ENCODE measurements around the gene RMND5B. TPM values are rescaled to one million over a fixed set of nuclear protein-coding genes. Genes with fewer than 3 reads are reported as not detected.

RMND5B gene
- total and polyA plus RNA-seq, 5 donors from 2014 or later, result 22.0 to 39.9 (median 35.0) TPM

DNA sequence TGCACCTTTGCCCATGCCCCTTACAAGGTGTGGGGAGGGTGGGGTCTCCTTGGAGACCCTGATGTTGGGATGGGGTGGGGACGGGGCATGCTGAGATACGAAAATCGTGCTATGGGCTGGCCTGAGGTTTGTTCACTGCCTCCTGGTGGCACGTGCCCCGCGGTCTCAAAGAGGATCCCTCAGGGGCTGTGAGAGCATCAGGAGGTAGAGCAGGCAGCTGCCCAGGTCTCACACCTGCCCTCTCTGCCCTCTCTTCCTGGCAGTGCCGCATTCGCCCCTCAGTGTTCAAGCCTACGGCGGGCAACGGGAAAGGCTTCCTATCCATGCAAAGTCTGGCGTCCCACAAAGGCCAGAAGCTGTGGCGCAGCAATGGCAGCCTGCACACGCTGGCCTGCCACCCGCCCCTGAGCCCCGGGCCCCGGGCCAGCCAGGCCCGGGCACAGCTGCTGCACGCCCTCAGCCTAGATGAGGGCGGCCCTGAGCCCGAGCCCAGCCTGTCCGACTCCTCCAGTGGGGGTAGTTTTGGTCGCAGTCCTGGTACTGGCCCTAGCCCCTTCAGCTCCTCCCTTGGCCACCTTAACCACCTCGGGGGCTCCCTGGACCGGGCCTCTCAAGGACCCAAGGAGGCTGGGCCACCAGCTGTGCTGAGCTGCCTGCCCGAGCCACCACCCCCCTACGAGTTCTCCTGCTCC lies 10.8 kb upstream of the RMND5B start:
- no peak overlapping the region for H3K27ac ChIP-seq (ENCODE audit: insufficient read depth, low read length, poor library complexity, severe bottlenecking)
- H3K4me3 Mint-ChIP-seq, result no peak overlapping the region
- H3K9me3 Mint-ChIP-seq, result no peaks in the 10 kb centered on the region
- peaks cover 0 to 29% (median 13%) of the 10 kb centered on the region in 4 donors for H3K4me1 Mint-ChIP-seq
- no peaks in the 10 kb centered on the region for H3K9me3 ChIP-seq (ENCODE audit: control insufficient read depth in 2 of 2, low read length in 2 of 2)
- H3K4me1 ChIP-seq (ENCODE audit: control insufficient read depth, insufficient read depth, low read length, poor library complexity, severe bottlenecking), result peaks cover 40% of the 10 kb centered on the region
- no peak overlapping the region for H3K4me3 ChIP-seq (ENCODE audit: low read depth, low read length)
- H3K27me3 ChIP-seq (ENCODE audit: control insufficient read depth, insufficient read depth, low read length), result no peaks in the 10 kb centered on the region
- ATAC-seq (ENCODE audit: low read depth in 2 of 2) (no peak), DNase-seq (no peak)
- peaks cover 9% of the 10 kb centered on the region for H3K27me3 Mint-ChIP-seq
- no peaks in the 10 kb centered on the region for H3K36me3 ChIP-seq (ENCODE audit: control insufficient read depth, insufficient read depth, low read length)
- no peaks in the 10 kb centered on the region for H3K36me3 Mint-ChIP-seq
- H3K27ac Mint-ChIP-seq, result no peak overlapping the region

DNA sequence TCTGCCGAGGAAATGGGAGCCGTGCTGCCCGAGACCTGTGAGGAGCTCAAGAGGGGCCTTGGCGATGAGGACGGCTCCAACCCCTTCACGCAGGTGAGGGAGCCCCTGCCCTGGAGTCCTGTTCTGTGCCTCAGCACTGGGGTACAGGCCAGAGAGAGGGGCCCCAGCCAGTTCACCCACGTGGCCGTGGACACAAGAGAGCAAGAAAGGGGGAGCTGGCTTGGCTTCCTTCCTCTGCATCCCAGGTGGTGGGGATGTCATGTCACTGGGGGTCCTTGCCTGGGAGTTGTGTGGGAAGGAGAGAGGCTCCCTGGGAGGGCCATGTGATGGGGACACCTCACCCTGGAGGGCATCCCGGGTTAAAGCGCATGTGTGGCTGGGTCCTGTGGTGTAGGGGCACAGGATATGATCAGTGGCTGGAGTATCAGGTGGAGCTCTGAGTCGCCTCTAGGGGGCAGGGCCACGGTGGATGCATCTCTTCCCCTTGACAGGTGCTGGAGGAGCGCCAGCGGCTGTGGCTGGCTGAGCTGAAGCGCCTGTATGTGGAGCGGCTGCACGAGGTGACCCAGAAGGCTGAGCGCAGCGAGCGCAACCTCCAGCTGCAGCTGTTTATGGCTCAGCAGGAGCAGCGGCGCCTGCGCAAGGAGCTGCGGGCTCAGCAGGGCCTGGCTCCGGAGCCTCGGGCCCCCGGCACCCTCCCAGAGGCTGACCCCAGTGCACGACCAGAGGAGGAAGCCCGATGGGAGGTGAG lies 10.0 kb upstream of the RMND5B start:
- H3K4me1 ChIP-seq (ENCODE audit: control insufficient read depth, insufficient read depth, low read length, poor library complexity, severe bottlenecking), result peaks cover 33% of the 10 kb centered on the region
- DNase-seq (peak; percentile 62 to 91 (median 82)), ATAC-seq (ENCODE audit: low read depth in 2 of 2) (peak; percentile 92)
- Mint-ChIP-seq H3K4me3 (peak overlapping the region in 3 of 4 donors; percentile 11 to 82 (median 64)), H3K4me1 (peaks cover 0 to 22% (median 11%) of the 10 kb centered on the region in 4 donors), H3K27me3 (peaks cover 8% of the 10 kb centered on the region), H3K36me3 (no peaks in the 10 kb centered on the region), H3K9me3 (no peaks in the 10 kb centered on the region), H3K27ac (peak overlapping the region in 1 of 3 donors; percentile 66)
- H3K27me3 ChIP-seq (ENCODE audit: control insufficient read depth, insufficient read depth, low read length), result no peaks in the 10 kb centered on the region
- no peaks in the 10 kb centered on the region for H3K9me3 ChIP-seq (ENCODE audit: control insufficient read depth in 2 of 2, low read length in 2 of 2)
- H3K27ac ChIP-seq (ENCODE audit: insufficient read depth, low read length, poor library complexity, severe bottlenecking), result no peak overlapping the region
- H3K36me3 ChIP-seq (ENCODE audit: control insufficient read depth, insufficient read depth, low read length), result no peaks in the 10 kb centered on the region
- H3K4me3 ChIP-seq (ENCODE audit: low read depth, low read length), result no peak overlapping the region

DNA sequence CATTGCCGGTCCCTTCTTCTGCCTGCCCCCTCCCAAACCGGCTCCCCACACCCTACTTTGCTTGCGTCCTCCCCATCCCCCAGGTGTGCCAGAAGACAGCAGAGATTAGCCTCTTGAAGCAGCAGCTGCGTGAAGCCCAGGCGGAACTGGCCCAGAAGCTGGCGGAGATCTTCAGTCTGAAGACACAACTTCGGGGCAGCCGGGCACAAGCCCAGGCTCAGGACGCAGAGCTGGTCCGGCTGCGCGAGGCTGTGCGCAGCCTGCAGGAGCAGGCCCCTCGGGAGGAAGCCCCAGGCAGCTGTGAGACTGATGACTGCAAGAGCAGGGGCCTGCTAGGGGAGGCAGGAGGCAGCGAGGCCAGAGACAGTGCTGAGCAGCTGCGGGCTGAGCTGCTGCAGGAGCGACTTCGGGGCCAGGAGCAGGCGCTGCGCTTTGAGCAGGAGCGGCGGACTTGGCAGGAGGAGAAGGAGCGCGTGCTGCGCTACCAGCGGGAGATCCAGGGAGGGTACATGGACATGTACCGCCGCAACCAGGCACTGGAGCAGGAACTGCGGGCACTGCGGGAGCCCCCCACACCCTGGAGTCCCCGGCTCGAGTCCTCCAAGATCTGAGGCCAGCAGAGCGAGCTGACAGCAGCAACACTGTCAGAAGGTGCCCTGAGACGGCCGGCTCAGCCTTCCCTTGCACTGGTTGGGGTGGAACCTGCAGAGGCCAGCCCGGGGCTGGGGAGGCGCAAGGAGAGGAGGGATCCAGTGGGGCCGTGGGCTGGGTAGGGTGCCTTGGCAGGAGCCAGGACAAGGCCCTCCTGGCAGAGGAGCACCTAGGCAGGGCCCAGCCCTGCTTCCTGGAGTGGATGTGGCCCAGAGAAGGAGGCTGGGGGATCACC lies 9.2 kb upstream of the RMND5B start:
- no peak overlapping the region for H3K27ac ChIP-seq (ENCODE audit: insufficient read depth, low read length, poor library complexity, severe bottlenecking)
- no peaks in the 10 kb centered on the region for H3K9me3 ChIP-seq (ENCODE audit: control insufficient read depth in 2 of 2, low read length in 2 of 2)
- Mint-ChIP-seq H3K4me1 (peaks cover 0 to 14% (median 6%) of the 10 kb centered on the region in 4 donors), H3K4me3 (peak overlapping the region in 2 of 4 donors; percentile 36 to 64), H3K27ac (peak overlapping the region in 1 of 3 donors; percentile 66), H3K9me3 (no peaks in the 10 kb centered on the region), H3K27me3 (peaks cover 5% of the 10 kb centered on the region), H3K36me3 (no peaks in the 10 kb centered on the region)
- no peak overlapping the region for H3K4me3 ChIP-seq (ENCODE audit: low read depth, low read length)
- no peaks in the 10 kb centered on the region for H3K27me3 ChIP-seq (ENCODE audit: control insufficient read depth, insufficient read depth, low read length)
- no peak for DNase-seq
- peaks cover 24% of the 10 kb centered on the region for H3K4me1 ChIP-seq (ENCODE audit: control insufficient read depth, insufficient read depth, low read length, poor library complexity, severe bottlenecking)
- ATAC-seq (ENCODE audit: low read depth in 2 of 2), result no peak
- H3K36me3 ChIP-seq (ENCODE audit: control insufficient read depth, insufficient read depth, low read length), result no peaks in the 10 kb centered on the region

DNA sequence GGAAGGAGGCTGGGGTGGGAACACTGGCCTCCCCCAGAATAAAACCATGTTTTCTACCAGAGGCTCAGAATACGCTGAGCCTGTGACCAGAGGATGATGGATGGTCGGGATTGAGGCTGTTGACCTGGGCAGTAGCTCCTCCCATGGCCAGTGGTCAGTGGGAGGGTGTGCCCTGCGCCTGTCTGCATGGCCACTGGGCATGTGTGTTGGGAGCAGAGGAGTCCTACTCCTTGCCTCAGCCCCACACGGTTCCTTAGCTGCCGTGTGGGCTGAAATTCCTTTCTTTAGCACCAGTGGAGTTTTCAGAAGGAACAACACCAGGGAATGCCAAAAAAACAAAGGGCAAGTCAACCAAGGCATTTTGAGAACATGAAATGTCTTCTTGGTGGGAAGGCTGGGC lies 8.5 kb upstream of the RMND5B start:
- Histone ChIP-seq H3K36me3 (ENCODE audit: control insufficient read depth, insufficient read depth, low read length) (no peaks in the 10 kb centered on the region), H3K9me3 (ENCODE audit: control insufficient read depth in 2 of 2, low read length in 2 of 2) (no peaks in the 10 kb centered on the region), H3K27me3 (ENCODE audit: control insufficient read depth, insufficient read depth, low read length) (no peaks in the 10 kb centered on the region), H3K4me3 (ENCODE audit: low read depth, low read length) (no peak overlapping the region), H3K27ac (ENCODE audit: insufficient read depth, low read length, poor library complexity, severe bottlenecking) (no peak overlapping the region), H3K4me1 (ENCODE audit: control insufficient read depth, insufficient read depth, low read length, poor library complexity, severe bottlenecking) (peaks cover 17% of the 10 kb centered on the region)
- H3K4me3 Mint-ChIP-seq, result no peak overlapping the region
- H3K4me1 Mint-ChIP-seq, result peaks cover 1 to 8% (median 4%) of the 10 kb centered on the region in 4 donors
- ATAC-seq (ENCODE audit: low read depth in 2 of 2) (no peak), DNase-seq (no peak)
- no peaks in the 10 kb centered on the region for H3K9me3 Mint-ChIP-seq
- H3K27me3 Mint-ChIP-seq, result peaks cover 4% of the 10 kb centered on the region
- no peak overlapping the region for H3K27ac Mint-ChIP-seq
- H3K36me3 Mint-ChIP-seq, result no peaks in the 10 kb centered on the region

DNA sequence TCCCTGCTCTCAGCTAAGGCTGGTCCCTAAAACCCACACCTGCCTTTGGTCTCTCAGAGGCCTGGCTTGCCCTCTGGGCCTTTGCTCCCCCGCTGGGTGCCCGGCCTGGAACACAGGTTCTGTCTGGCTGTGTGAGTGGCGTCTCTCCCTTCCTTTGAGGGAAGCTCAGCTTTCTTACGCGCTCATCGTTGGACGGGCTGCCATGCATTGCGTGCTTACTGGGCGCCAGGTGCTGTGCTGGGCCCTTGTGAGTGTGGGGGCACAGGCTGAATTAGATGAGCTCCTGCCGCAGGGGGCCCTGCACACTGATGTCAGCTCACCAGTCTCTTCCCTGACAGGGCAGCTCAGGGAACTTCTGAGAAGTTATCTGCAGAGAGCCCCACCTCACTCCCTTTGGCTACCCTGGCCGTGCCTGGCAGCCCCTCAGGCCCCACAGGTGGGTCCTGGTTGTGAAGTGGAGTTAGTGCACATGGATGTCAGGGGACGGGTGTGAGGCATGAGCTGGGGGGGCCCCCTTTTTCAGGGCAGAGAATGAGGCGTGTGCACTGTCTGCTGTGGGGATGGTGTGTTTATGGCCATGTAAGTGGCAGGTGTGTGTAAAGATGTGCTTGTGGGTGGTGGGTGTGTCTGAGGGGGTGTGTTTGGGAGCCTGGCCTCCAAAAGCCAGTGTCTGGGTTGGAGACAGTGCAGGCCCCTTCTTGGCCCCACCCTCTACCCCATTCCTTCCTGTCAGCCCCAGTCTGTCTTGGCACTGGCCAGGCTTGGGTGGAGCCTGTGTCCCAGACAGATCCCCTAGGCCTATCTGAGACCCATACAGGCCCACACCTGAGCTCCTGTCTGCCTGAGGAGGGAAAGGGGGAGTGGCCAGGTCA lies 7.5 kb upstream of the RMND5B start:
- H3K4me1 ChIP-seq (ENCODE audit: control insufficient read depth, insufficient read depth, low read length, poor library complexity, severe bottlenecking), result peaks cover 12% of the 10 kb centered on the region
- H3K36me3 ChIP-seq (ENCODE audit: control insufficient read depth, insufficient read depth, low read length), result no peaks in the 10 kb centered on the region
- H3K36me3 Mint-ChIP-seq, result no peaks in the 10 kb centered on the region
- H3K9me3 Mint-ChIP-seq, result no peaks in the 10 kb centered on the region
- H3K4me3 ChIP-seq (ENCODE audit: low read depth, low read length), result no peak overlapping the region
- H3K27ac ChIP-seq (ENCODE audit: insufficient read depth, low read length, poor library complexity, severe bottlenecking), result no peak overlapping the region
- H3K27me3 Mint-ChIP-seq, result peaks cover 4% of the 10 kb centered on the region
- ATAC-seq (ENCODE audit: low read depth in 2 of 2) (no peak), DNase-seq (no peak)
- H3K27me3 ChIP-seq (ENCODE audit: control insufficient read depth, insufficient read depth, low read length), result no peaks in the 10 kb centered on the region
- peaks cover 2 to 8% (median 5%) of the 10 kb centered on the region in 4 donors for H3K4me1 Mint-ChIP-seq
- no peaks in the 10 kb centered on the region for H3K9me3 ChIP-seq (ENCODE audit: control insufficient read depth in 2 of 2, low read length in 2 of 2)
- H3K4me3 Mint-ChIP-seq, result no peak overlapping the region
- H3K27ac Mint-ChIP-seq, result no peak overlapping the region

DNA sequence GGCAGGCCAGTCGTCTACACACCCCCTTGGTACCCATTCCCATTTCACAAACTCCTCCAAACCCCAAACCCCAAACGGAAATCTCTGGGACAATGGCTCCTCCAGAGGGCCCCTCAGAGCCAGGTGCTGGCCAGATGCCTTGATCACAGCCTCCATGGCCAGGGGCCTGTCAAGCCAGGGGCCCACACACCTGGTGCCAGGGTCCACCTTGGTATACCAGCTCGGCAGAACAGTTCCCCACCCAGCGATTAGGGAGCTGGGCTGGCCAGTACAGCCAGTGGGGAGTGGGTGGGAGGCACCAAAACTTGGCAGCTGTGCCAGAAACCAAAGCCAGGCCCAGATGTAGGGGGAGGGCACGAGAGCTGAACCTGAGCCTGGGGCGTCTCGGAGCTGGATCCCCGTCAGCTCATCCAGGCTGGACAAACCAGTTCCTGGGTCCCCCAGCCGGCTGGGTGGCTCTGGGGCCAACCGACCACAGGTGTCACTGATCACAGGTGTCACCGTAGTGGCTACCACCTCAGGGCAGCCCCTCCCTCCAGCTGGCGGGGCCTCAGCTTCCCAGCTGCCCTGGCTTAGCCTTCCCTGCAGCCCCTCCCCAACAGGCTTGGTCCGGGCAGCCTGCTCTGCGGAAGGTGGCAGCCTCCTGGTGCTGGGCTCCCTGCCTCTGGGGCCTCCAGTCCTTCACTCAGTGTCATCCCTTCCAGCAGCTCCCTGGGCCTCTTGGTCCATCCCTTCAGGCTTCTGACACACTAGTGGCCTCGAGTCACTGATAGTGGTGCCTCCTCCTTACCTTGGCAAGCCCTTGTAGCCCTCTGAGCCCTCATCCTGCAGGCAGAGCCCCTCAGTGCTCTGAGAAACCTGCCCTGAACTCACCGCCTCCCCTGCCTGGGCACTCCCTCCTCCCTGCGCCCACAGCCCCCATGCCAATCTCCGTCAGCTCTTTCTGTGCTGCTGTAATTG lies 6.6 kb upstream of the RMND5B start:
- Histone ChIP-seq H3K4me3 (ENCODE audit: low read depth, low read length) (no peak overlapping the region), H3K27me3 (ENCODE audit: control insufficient read depth, insufficient read depth, low read length) (no peaks in the 10 kb centered on the region), H3K36me3 (ENCODE audit: control insufficient read depth, insufficient read depth, low read length) (no peaks in the 10 kb centered on the region), H3K9me3 (ENCODE audit: control insufficient read depth in 2 of 2, low read length in 2 of 2) (no peaks in the 10 kb centered on the region), H3K4me1 (ENCODE audit: control insufficient read depth, insufficient read depth, low read length, poor library complexity, severe bottlenecking) (peaks cover 12% of the 10 kb centered on the region), H3K27ac (ENCODE audit: insufficient read depth, low read length, poor library complexity, severe bottlenecking) (no peak overlapping the region)
- H3K36me3 Mint-ChIP-seq, result no peaks in the 10 kb centered on the region
- no peak overlapping the region for H3K4me3 Mint-ChIP-seq
- H3K27ac Mint-ChIP-seq, result no peak overlapping the region
- peaks cover 2 to 8% (median 5%) of the 10 kb centered on the region in 4 donors for H3K4me1 Mint-ChIP-seq
- ATAC-seq (ENCODE audit: low read depth in 2 of 2), result no peak
- no peak for DNase-seq
- H3K9me3 Mint-ChIP-seq, result no peaks in the 10 kb centered on the region
- peaks cover 4% of the 10 kb centered on the region for H3K27me3 Mint-ChIP-seq
